Occipital lobe (tissue), 2 donors: ENCODE data around the gene OR2M7. TPM values are rescaled to one million over a fixed set of nuclear protein-coding genes. Genes with fewer than 3 reads are reported as not detected.
"Not testable (repeated sequence)": the region's sequence is repeated elsewhere in the genome, so short reads cannot be mapped to it uniquely, and the experiment has no call there.

Source experiments
- DNase-seq: peaks from one replicate; lab custom pipeline; 2025; lab: John Stamatoyannopoulos, UW
- total RNA-seq: library from RNA; depleted of rRNA; stranded (reverse); fragments of >200 nt; gene quantifications from one replicate; pipeline ENCODE4 v1.2.3, GENCODE V29; 2014

Gene OR2M7, protein sequence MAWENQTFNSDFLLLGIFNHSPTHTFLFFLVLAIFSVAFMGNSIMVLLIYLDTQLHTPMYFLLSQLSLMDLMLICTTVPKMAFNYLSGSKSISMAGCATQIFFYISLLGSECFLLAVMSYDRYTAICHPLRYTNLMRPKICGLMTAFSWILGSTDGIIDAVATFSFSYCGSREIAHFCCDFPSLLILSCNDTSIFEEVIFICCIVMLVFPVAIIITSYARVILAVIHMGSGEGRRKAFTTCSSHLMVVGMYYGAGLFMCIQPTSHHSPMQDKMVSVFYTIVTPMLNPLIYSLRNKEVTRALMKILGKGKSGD
- total RNA-seq: not detected

- DNase-seq: no peak
Observed at GRCh38 chr1:248324468-248324867, at the start of gene OR2M7. OR2M7 (minus strand) TSS chr1:248324568; CDS start chr1:248324568, 0 bp downstream.

- DNase-seq: no peak
Observed at GRCh38 chr1:248373761-248374160, 49.4 kb upstream of the OR2M7 start.

DNA sequence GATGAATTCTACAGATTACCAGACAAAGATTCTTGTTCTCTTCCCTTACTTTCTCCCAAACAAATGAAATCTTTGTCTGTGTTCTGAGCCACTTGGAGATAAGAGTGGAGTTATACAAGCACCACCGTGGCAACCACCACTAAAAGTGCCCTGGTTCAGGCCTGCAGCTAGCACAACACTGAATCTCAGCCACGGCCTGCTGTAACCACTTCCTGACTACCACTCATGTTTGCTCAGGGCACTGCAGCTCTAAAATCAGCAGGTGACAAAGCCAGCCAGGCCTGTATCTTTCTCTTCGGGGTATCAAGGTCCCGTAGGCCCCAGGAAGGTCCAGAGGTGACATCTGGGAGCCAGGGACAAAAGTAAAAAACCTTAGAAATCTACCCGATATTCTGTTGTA, 48.0 kb upstream of the OR2M7 start:
- no peak for DNase-seq

DNA sequence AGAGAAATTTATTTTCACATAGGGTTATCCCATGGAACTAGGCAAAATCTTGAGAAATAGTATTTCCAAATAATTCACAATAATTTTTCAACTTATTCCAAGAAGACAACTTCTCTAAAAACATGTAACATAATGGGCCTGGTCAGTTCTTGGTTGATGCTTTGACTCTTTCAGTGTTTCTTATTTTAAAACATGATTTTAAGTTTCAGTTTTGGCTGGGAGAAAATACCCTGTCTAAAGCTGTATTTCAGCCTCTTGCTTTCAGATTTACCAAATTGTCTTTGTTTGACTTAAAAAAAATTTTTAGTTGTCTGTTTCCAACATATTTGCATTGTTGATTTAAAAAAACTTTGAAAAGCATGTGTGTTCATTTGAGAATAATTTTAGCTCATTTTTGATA, 42.2 kb upstream of the OR2M7 start:
- DNase-seq: no peak

GRCh38 chr1:248361121-248361715, 36.9 kb upstream of the OR2M7 start, which contains the start of gene OR2T4:
OR2T4 (plus strand) TSS chr1:248361665; CDS start chr1:248361665, 0 bp downstream.
- DNase-seq: no peak

- no peak for DNase-seq
Observed at GRCh38 chr1:248359415-248359814, 35.0 kb upstream of the OR2M7 start.

GRCh38 chr1:248348475-248348874, 24.1 kb upstream of the OR2M7 start, which contains the start of gene OR14C36:
OR14C36 (plus strand) TSS chr1:248348775; CDS start chr1:248348775, 0 bp downstream.
- DNase-seq: no peak

DNA sequence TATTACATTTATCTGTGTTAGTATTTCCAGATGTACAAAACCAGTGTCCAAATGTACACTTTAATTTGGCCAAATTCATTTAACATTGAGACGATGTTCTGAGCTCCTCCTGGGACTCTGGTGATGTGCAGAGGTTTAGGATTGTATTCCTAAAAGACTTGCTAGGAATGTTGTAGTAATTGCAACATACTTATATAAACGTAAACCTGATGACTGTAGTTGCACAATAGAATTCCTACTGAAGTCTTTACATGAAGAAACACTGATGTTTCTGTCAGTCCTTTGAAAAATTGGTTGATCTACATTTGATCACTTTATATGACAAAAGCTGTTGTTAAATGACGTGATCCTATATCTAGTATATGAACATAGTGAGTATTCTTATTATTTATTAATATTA, 19.1 kb upstream of the OR2M7 start:
- no peak for DNase-seq

DNA sequence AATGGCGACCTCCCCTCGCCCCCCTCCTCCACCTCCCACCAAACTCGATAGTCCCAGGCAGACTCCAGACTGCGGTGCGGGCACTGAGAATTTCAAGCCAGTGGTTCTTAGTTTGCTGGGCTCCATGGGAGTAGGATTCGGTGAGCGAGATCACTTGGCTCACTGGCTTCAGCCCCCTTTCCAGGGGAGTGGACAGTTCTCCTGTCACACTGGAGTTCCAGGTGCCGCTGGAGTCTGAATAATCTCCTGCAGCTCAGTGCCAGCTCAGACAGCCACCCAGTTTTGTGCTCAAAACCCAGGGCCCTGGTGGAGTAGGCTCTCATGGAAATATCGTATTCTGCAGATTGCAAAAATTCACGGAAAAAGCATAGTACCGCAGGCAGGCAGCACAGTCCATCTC, 7.6 kb downstream of the OR2M7 start:
- no peak for DNase-seq

GRCh38 chr1:248306740-248307139, 17.6 kb downstream of the OR2M7 start:
- DNase-seq: not testable (repeated sequence)

GRCh38 chr1:248306103-248306502, 18.3 kb downstream of the OR2M7 start:
- DNase-seq: no peak

- not testable (repeated sequence) for DNase-seq
Observed at GRCh38 chr1:248305672-248306071, 18.7 kb downstream of the OR2M7 start.

- DNase-seq: no peak
Observed at GRCh38 chr1:248303324-248303723, 21.0 kb downstream of the OR2M7 start, which contains the start of gene OR2T12. OR2T12 (minus strand) TSS chr1:248303424; CDS start chr1:248295578, 7,846 bp downstream.

- no peak for DNase-seq
Observed at GRCh38 chr1:248288391-248288790, 36.0 kb downstream of the OR2M7 start.

- DNase-seq: no peak
Observed at GRCh38 chr1:248277876-248278275, 46.5 kb downstream of the OR2M7 start, which contains the start of gene OR2T33. OR2T33 (minus strand) TSS chr1:248277976; CDS start chr1:248273814, 4,162 bp downstream.

Other genes with a start within 250 kb of the OR2M7 start
- 3.4 TPM for gene OR2L13, start 229.4 kb downstream of the OR2M7 start, total RNA-seq
- not detected for gene OR2M5, start 179.4 kb downstream of the OR2M7 start, total RNA-seq
- not detected for gene OR2M2, start 149.7 kb downstream of the OR2M7 start, total RNA-seq
- gene OR2M3, start 127.3 kb downstream of the OR2M7 start, total RNA-seq: 0.16 TPM
- 0.31 TPM for gene OR2M4, start 93.2 kb downstream of the OR2M7 start, total RNA-seq
- gene OR2T33, start 46.6 kb downstream of the OR2M7 start, total RNA-seq: not detected
- gene OR2T12, start 21.1 kb downstream of the OR2M7 start, total RNA-seq: not detected
- not detected for gene OR14C36, start 24.2 kb upstream of the OR2M7 start, total RNA-seq
- gene OR2T4, start 37.1 kb upstream of the OR2M7 start, total RNA-seq: not detected
- gene OR2T6, start 51.2 kb upstream of the OR2M7 start, total RNA-seq: 0.31 TPM
- not detected for gene OR2T1, start 78.5 kb upstream of the OR2M7 start, total RNA-seq
- gene OR2T2, start 121.1 kb upstream of the OR2M7 start, total RNA-seq: not detected
- not detected for gene OR2T3, start 148.8 kb upstream of the OR2M7 start, total RNA-seq
- gene OR2T5, start 164.0 kb upstream of the OR2M7 start, total RNA-seq: not detected
- gene OR2G6, start 183.5 kb upstream of the OR2M7 start, total RNA-seq: not detected
- not detected for gene OR2T29, start 238.2 kb upstream of the OR2M7 start, total RNA-seq